GM21515 (cell line): ENCODE data around the gene CAMK1D.
"Not testable (repeated sequence)": the region's sequence is repeated elsewhere in the genome, so short reads cannot be mapped to it uniquely, and the experiment has no call there.

Source experiments
- ATAC-seq: cut with Tn5 transposase; IDR thresholded peaks from one replicate; pipeline ENCODE4 v1.9.1; 2021; ENCODE audit not compliant: unreplicated experiment

CAMK1D gene

DNA sequence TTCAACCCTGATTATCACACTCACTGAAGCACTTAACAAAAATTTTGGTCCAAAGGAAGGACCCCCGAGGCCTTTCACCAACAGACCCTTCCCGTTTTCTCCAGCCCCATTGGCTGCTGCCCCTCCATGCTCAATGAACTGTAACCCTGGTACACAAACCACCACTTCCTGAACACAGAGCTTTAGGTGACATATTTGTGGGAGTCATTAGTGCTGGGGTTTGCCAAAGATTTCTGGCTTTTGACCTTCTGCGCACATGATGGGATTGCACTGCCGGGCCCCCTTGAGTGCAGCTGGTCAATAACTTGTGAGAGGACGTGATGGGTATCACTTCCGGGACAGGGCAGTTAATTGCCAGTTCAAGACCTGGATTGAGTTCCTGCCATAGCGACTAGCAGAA is 9.0 kb upstream of the CAMK1D start:
- ATAC-seq = no peak

DNA sequence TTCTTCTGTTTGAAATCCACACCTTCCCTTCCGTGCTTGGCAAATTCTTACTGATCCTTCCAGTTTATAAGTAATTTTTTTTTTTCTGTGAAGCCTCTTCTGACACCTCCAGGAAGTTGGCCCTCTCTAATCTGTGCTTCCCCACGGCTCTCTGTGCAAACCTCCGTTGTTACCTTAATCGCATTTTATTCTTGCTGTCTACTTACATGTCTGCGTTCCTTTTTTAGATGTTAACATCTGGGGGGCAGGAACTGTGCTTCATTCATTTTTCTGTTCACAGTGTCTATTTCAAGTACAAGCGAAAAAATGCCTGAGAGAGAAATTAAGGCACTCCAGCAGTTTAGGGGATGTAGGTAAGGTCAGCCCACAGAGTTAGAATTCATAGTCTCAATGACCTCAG is 8.4 kb upstream of the CAMK1D start:
- ATAC-seq = no peak

DNA sequence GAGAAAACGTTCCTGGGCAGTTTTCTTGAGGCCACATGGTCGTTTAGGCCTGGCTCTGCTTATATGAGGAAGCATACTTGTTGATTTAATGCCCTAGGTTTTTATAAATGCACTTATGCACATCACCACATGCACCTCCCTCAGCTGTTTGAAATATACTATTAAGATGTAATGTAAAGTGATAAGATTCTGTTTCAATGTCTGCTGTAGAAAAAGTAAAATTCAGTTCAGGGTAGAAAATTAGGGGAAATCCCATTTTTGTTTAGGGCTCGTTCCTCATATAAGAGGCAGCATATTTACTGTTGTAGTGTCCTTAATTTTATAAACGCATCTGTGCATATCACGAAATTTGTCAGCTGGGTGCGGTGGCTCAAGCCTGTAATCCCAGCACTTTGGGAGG is 7.8 kb upstream of the CAMK1D start:
- ATAC-seq = no peak

DNA sequence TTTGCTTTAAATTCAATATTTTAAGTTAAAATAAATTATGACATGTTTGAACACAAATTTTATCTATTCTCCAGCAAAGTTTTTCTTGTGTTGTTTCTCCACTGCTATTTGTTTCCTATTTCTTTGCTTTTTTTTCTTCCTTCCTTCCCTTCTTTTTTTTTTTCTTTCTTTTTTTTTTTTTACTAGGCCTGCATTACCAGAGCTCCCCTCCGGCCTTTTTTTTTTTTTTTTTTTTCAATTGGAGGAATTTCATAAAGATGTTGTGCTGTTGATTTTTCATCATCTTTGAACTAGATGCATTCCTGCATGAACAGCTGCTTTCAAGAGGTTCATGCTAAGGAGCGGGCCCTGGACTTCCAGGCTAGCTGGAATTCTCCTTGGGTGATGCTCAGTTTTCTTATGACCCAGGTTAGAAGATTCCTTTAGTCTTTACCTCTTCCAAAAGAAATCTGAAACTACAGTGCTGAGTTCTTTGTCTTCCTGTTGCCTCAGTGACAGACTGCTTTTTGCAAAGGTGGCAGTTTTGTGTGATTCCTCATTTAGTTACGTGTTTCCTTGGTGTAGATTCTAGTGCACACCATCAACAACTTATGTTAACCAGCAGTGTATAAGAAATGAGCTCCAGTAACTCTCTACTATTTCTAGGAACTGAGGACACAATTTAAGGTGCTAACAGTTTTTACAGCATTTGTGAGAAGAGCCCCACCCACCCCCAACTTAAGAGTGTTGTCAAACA is 4.8 kb upstream of the CAMK1D start:
- ATAC-seq = no peak

DNA sequence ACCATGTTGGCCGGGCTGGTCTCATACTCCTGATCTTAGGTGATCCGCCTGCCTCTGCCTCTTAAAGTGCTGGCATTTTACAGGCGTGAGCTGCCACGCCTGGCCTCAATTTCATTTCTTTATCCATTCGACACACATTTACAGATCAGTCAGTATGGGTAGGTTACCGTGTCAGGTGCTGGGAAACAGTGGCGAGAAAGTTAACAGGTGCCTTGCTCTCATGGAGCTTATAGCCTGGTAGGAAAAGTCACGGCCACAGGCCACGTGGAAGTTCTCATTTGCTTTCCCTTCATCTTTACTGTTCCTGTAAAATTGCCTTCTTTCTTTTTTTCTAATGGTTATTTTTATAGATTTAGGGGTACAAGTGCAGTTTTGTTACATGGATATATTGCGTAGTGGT is 2.6 kb upstream of the CAMK1D start:
- no peak for ATAC-seq

DNA sequence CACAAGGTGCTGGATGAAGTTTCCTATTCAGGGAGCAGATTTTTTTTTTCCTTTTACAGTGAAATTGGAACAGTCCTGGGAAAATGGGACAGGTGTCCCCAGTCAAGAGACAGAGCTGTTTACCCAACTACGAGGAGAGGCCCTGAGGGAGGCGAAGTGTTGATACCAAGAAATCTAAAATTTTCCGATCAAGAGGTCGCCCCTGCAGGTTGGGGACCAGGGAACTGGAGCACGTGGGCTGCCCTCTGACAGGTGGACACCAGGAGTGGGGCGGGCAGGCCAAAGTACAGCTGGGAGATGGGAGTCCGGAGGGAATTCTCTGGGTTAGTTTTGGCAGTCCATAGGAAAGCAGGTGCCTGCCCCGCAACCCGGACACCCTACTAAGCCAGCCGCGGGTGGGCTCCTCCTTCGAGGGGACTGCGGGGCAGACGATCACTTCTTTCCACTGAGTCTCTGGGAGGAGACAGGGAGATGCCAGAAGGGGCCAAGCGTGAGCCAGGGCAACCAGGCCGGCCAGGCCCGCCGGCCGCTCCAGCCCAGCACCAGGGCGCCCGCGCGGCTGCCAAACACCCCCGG is 965 bp upstream of the CAMK1D start:
- ATAC-seq = no peak

DNA sequence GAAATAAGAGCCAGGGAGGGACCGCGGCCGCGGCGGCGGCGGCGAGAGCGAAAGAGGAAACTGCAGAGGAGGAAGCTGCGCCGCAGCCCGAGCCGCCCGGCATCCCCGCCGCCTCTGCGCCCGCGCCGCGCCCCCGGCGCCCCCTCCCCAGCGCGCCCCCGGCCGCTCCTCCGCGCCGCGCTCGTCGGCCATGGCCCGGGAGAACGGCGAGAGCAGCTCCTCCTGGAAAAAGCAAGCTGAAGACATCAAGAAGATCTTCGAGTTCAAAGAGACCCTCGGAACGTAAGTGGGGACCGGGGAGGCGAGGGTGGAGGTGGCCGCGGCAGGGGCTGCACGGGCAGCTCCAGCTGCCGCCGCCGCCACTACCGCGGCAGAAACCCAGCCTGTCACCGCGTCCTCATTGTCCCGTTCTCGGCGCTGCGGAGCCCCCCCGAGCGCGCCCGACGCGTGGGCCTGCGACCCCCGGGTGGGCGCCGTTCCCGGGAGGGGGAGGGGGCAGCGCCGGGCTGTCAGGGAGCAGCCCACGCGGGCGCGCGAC is 351 bp downstream of the CAMK1D start:
- peak; percentile 41 for ATAC-seq

DNA sequence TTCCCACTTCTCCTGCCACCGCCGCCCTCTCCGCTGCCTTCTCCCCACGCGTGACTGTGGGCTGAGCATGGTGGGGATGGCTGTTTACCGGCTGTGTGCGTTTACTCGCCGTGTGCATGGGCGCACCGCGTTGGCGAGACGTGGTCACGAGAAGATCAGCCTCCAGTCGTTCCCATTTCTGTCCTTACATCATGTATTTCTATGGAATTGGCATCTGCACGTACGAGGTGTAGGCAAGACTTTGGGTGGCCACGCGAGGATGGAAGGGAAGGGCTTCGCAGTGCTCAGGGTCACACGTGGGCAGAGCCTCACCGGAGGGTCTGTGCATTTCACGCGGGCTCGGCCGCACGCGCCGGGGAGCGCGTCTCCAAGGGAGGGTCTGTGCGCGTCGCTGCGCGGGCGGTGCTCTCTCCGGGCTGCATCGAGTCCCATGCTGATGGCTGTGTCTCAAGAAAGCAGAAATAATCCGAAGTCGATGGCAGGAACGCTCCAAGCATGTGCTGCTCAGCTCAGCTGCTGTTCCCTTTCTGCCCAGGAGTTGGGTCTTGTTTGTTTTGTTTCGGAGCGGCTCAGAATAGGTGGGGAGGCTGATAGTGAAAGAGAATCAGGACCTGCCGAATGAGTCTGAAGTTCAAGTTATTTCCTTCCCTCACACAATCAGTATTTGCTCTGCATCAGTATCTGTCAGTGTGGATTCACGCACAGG is 973 bp downstream of the CAMK1D start:
- no peak for ATAC-seq

DNA sequence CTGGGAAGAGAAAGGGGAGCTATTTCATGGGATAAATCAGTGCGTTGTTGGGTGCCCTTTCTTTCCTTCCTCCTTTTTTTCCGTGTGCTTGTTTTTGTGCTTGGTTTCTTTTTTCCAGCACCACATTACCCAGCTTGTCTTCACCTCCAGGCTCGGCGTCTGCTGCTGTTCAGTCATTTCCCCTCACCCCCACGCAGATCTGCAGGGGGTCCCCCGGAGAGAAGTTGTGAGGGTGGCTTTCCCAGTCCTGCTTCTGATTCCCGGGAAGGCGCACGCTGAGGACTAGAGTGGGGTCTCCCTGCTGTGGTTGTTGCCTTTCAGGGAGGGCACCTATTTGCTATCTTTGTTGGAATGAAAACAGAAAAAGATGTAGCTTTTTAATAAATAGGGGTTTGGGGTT is 1.6 kb downstream of the CAMK1D start:
- ATAC-seq = no peak

DNA sequence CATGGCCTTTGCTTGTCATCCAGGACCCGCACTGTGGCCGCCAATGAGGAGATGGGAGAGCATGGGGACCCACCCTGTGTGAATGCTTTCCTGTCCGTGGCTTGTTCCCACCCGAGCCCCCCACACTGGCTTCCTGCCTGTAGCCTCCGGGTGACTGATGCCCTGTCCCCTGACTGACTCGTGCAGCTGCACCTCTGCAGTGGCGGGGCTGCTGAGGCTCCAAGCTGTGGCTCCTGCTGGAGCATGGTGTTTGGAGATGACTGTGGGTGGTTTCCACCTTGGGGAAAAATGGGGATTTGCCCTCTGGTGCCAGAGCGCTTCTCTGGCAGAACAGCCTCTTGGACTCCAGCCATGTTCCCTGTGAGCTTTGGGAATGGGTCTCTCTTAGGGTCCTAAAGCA is 2.1 kb downstream of the CAMK1D start:
- no peak for ATAC-seq

DNA sequence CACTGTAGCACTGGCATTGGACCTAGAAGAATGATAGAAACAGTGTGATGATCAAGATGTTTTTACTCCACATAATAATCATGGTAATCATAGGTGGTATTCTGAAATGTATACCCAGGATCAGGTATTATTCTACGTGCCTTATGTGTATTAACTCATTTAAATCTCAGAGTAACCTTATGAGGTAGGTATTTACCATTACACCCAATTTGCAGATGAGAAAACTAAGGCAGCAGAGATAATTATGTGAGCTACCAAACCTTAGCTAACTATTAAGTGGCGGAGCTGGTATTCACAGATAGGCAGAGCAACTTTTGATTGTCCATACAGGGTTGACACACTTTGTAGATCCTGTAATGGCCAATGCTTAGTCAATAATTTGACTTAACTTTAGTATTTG is 2.5 kb downstream of the CAMK1D start:
- no peak for ATAC-seq

DNA sequence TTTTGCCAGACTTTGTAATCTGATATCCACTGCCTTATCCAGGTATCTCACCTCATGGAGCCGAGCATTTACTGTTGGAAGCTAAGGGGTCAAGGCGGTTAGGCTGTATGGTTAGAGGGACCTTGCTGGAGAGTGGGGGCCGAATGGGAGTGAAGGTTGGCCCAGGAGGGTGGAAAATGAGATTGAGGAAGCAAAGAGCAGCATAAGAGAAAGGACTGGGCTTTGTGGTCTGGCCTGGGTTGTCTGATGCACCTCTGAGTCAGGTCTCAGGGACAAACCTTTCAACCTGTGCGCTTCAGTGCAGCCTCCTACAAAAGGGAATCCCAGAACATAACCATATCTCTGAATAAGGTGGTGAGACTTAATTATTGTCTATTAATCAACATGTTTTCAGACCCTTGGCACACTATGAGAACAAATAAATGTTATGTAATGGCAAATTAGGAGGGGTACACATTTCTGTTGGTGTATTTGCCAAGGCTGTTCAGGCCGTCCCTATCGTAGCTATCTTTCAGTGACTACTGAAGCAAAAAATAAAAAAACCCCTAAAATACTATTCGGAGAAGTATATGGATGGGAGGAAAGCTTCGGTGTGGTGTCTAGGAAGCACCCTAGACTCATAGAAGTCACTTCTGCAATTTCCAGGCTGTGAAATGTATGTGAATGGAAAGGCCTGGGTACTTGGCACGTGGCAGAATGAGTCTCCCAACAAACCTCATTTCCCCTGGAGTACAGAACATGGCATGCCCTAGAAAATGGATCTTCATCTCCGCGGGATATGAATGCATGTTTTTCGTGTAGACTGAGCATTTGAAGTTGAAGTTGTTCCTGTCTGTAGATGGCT is 4.3 kb downstream of the CAMK1D start:
- no peak for ATAC-seq

DNA sequence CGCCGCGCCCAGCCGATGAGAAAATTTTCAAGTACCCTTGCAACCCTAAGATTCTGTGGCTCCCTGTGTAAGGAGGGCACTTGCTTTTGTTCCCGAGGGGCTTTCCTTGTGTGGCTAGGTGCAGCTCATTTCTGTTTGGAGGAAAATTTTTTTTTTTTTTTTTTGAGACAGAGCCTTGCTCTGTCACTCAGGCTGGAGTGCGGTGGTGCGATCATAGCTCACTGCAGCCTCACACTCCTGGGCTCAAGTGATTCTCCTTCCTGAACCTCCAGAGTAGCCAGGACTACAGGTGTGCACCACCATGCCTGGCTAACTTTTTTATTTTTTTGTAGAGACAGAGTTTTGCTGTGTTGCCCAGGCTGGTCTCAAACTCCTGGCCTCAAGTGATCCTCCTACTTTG is 5.3 kb downstream of the CAMK1D start:
- not testable (repeated sequence) for ATAC-seq

DNA sequence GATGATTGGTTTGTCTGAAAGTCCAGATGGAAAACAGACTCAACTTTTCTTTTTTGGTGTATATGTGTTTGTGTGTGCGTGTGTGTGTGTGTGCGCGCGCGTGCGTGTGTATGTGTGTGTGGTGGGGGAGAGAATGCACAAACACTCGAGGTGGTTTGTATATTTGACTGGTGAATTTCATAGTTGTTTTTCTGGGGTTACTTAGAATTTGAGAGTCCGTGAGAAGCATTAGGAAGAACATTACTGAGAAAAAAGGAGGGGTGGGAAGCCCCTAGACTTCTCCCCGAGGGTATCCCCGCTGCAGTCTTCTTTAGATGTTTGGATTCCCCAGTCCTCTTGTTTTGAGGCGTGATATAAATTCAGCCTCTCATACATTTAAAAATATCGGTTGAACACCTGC is 6.0 kb downstream of the CAMK1D start:
- ATAC-seq = no peak

DNA sequence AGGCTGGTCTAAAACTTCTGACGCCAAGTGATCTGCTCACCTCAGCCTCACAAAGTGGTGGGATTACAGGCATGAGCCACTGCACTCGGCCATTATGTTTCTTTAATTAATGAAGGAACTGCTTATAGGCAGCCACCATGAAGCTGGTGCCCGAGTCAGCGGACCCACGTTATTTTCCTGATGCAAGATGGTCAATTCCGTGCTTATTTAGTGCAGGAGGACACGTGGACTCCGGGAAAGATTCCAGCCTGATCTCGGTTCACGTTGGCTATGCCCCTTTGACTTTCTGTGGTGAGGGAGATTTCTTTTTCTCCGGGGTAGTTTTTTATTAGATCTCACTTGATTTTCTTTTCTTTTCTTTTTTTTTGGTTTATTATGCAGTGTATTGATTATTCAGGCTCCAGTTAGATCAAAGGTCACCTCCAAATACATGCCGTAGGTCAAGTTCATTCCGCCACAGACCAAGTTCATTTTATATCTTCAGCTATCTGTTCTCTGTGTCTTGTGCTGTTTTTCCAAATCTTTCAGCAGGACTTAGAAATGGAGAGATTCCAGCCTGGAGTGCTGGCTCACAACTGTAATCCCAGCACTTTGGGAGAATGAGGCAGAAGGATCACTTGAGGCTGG is 8.3 kb downstream of the CAMK1D start:
- no peak for ATAC-seq

DNA sequence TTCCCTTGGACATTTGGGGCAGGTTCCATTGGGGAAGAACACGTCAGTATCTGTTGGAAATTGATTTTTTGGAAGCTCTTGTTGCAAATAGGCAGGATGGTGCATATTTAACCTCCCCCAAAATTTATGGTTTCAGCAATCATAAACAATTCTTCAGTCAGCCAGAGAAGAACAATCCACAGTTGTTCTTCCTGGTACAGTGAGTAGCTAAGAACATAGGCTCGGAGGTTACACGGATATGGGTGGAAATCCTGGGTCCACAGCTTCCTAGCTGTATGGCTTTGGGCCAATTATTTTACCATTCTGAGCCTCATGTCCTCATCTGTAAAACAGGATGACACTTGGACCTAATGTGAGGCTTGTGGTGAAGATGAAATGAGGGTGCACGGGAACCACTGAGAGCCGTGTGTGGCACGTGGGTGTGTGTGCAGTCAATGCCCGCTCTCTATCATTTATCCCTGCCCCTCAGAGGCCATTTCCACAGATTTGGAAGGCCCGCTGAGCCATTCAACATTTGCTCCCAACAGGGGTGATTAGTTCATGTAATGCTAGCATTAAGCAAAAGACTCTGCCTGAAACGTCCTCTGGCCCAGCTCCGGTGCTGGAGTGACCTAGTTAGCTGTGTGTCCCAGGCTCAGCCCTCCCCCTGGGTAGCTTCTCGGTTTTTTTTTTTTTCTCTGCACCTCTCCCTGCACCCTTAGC is 9.7 kb downstream of the CAMK1D start:
- no peak for ATAC-seq

DNA sequence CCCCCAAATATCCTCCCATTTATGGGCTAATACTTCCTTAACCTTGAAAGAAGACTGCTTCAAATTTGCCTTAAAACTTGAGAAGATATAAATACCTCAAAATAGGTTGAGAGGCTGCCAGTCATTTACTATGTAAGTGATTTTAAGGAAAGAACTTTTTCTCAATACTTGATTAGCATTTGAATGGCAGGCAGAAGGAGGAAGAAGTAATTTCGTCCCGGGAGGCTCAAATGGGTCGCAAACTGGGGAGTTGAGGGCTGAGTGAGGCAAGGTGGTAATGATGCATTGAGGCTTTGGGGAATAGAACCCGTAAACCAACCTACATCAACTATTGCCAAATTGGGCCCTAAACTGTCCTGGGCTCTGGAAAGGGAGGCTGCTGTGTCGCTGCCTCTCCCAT is 11.1 kb downstream of the CAMK1D start:
- ATAC-seq = no peak

DNA sequence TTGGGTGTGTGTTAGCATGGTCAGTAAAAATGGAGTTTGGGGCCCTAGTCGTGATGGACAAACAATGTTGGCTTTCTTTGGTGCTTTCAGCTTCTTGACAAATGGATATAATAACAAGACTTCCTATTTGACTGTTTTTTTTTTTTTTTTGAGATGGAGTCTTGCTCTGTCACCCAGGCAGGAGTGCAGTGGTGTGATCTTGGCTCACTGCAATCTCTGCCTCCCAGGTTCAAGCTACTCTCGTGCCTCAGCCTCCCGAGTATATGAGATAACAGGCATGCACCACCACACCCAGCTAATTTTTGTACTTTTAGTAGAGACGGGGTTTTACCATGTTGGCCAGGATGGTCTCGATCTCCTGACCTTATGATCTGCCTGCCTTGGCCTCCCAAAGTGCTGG is 11.8 kb downstream of the CAMK1D start:
- ATAC-seq = not testable (repeated sequence)

DNA sequence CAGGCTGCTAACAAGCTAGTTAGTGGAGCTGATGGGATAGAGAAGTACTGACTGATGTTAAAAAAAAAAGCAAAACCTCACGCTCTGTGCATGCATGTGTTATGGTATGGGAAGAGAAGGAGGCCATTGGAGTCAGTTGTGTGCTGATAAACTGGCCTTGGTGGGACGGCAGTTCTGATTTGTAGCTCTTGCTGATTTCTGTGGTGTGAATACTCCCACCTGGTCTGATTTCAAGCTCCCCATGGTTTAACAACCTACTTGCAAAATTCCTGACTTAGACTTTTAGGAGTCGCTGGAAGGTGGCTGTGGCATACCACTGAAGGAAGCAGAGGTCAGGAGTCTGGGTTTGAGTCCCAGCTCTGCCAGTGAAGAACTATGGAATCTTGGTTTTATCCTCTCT is 15.2 kb downstream of the CAMK1D start:
- no peak for ATAC-seq

DNA sequence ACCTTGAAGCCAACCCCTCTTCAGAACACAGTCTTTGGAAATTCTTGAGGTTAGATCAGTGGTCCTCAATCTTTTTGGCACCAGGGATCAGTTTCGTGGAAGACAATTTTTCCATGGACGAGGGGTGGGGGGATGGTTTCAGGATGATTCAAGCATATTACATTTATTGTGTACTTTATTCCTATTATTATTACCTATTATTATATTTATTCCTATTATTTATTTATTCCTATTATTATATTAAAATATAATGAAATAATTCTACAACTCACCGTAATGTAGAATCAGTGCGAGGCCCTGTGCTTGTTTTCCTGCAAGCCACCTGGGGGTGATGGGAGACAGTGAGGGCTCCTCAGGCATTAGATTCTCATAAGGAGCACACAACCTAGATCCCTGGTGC is 17.9 kb downstream of the CAMK1D start:
- no peak for ATAC-seq
